Astrocyte (in vitro differentiated cells and primary cell): ENCODE data around the gene IER5. TPM values are rescaled to one million over a fixed set of nuclear protein-coding genes. Genes with fewer than 3 reads are reported as not detected.

Experiments
- DNase-seq: peaks from one replicate; pipeline ENCODE4 v3.0.0-alpha.2; 2010; ENCODE audit warnings: low read depth
- FAIRE-seq: peaks from 2 replicates; lab custom pipeline; 2011; peaks lifted over from hg19 to GRCh38; lab: Jason Lieb, UNC
- H2AFZ ChIP-seq: 2 replicates; pipeline ENCODE4 v1.6.0; 2012; ENCODE audit warnings: low read depth, low read length, inconsistent platforms
- H3K27ac ChIP-seq: 2 replicates; pipeline ENCODE4 v1.5.1; 2011; ENCODE audit warnings: low read depth, low read length, inconsistent platforms
- H3K27me3 ChIP-seq: 2 replicates; pipeline ENCODE4 v1.6.0; 2011; ENCODE audit warnings: low read length, inconsistent platforms; ENCODE audit not compliant: insufficient read depth
- H3K36me3 ChIP-seq: 2 replicates; pipeline ENCODE4 v1.5.1; 2011; ENCODE audit warnings: low read length, inconsistent platforms; ENCODE audit not compliant: insufficient read depth
- H3K4me1 ChIP-seq: 2 replicates; pipeline ENCODE4 v1.5.1; 2011; ENCODE audit warnings: low read length, inconsistent platforms; ENCODE audit not compliant: insufficient read depth
- H3K4me2 ChIP-seq: 2 replicates; pipeline ENCODE4 v1.6.0; 2012; ENCODE audit warnings: low read length, inconsistent platforms
- H3K4me3 ChIP-seq: 2 replicates; pipeline ENCODE4 v1.5.1; 2011; ENCODE audit warnings: low read depth, mild to moderate bottlenecking, low read length, inconsistent platforms; ENCODE audit not compliant: insufficient read depth
- H3K79me2 ChIP-seq: 2 replicates; pipeline ENCODE4 v1.6.0; 2012; ENCODE audit warnings: mild to moderate bottlenecking, low read length, inconsistent platforms; ENCODE audit not compliant: insufficient read depth
- H3K9ac ChIP-seq: 2 replicates; pipeline ENCODE4 v1.6.0; 2012; ENCODE audit warnings: mild to moderate bottlenecking, low read length, inconsistent platforms
- H3K9me3 ChIP-seq: 2 replicates; pipeline ENCODE4 v1.5.1; 2012; ENCODE audit warnings: low read depth, mild to moderate bottlenecking, low read length, inconsistent platforms; ENCODE audit not compliant: insufficient read depth
- H4K20me1 ChIP-seq: 2 replicates; pipeline ENCODE4 v1.6.0; 2012; ENCODE audit warnings: low read length, inconsistent platforms; ENCODE audit not compliant: insufficient read depth
- H3K27ac Mint-ChIP-seq: one replicate; pipeline ENCODE4 v1.8.0; 2021; ENCODE audit warnings: mild to moderate bottlenecking, mixed read lengths; ENCODE audit not compliant: unreplicated experiment
- H3K27me3 Mint-ChIP-seq: one replicate; pipeline ENCODE4 v1.8.0; 2021; ENCODE audit warnings: low read depth, mixed read lengths; ENCODE audit not compliant: unreplicated experiment
- H3K36me3 Mint-ChIP-seq: one replicate; pipeline ENCODE4 v1.8.0; 2021; ENCODE audit warnings: low read depth, mixed read lengths; ENCODE audit not compliant: unreplicated experiment
- H3K4me1 Mint-ChIP-seq: one replicate; pipeline ENCODE4 v1.8.0; 2021; ENCODE audit warnings: low read depth, mixed read lengths; ENCODE audit not compliant: unreplicated experiment
- H3K4me3 Mint-ChIP-seq: one replicate; pipeline ENCODE4 v1.8.0; 2021; ENCODE audit warnings: mild to moderate bottlenecking, moderate library complexity, mixed read lengths; ENCODE audit not compliant: unreplicated experiment
- H3K9me3 Mint-ChIP-seq: one replicate; pipeline ENCODE4 v1.8.0; 2021; ENCODE audit warnings: mild to moderate bottlenecking, mixed read lengths; ENCODE audit not compliant: unreplicated experiment
- EZH2 ChIP-seq: IDR thresholded peaks from 2 replicates; pipeline ENCODE4 v1.6.1; 2012; ENCODE audit warnings: mild to moderate bottlenecking, low read length, inconsistent platforms; ENCODE audit not compliant: insufficient read depth
- total RNA-seq: library from RNA; stranded (reverse); gene quantifications from 2 replicates; pipeline ENCODE4 v1.2.1, GENCODE V29; 2021
- TF ChIP-seq, protein P1 (sequence below): IDR thresholded peaks from 2 replicates; pipeline ENCODE4 v1.5.1; 2011; ENCODE audit warnings: low read depth, mild to moderate bottlenecking, inconsistent platforms, low read length, moderate library complexity; ENCODE audit not compliant: insufficient read depth

IER5 gene
- total RNA-seq, 1 donor from 2014 or later, result 28.3 TPM

DNA sequence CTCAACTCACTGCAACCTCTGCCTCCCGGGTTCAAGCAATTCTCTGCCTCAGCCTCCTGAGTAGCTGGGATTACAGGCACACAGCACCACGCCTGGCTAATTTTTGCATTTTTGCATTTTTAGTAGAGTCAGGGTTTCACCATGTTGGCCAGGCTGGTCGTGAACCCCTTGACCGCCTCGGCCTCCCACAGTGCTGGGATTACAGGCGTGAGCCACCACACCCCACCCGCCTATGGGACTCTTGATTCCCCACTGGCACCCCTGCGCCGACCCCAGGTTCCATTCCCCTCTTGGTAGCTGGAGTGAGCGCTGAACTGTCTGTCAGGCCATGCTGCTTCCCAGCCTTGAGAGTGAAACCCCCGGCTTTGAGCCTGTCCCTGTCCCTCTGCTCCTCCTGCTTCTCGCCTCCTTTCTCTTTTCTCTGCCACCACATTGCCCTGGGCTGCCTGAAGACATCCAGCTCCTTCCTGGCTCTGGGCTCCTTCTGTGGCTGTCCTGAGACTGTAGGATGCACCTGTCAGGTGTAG is 48.8 kb downstream of the IER5 start:
- Histone ChIP-seq H4K20me1 (no peaks in the 10 kb centered on the region), H3K27ac (no peak overlapping the region), H3K4me1 (peaks cover 50% of the 10 kb centered on the region), H3K9me3 (no peaks in the 10 kb centered on the region), H3K36me3 (no peaks in the 10 kb centered on the region), H3K79me2 (no peaks in the 10 kb centered on the region), H3K27me3 (no peaks in the 10 kb centered on the region), H2AFZ (no peak overlapping the region), H3K4me2 (no peak overlapping the region), H3K9ac (no peak overlapping the region), H3K4me3 (no peak overlapping the region)
- Mint-ChIP-seq H3K27ac (no peak overlapping the region), H3K9me3 (peaks cover 2% of the 10 kb centered on the region), H3K36me3 (peaks cover 1% of the 10 kb centered on the region), H3K27me3 (no peaks in the 10 kb centered on the region), H3K4me3 (no peak overlapping the region), H3K4me1 (peaks cover 45% of the 10 kb centered on the region)
- TF ChIP-seq EZH2, result no peak
- TF ChIP-seq, protein P1, sequence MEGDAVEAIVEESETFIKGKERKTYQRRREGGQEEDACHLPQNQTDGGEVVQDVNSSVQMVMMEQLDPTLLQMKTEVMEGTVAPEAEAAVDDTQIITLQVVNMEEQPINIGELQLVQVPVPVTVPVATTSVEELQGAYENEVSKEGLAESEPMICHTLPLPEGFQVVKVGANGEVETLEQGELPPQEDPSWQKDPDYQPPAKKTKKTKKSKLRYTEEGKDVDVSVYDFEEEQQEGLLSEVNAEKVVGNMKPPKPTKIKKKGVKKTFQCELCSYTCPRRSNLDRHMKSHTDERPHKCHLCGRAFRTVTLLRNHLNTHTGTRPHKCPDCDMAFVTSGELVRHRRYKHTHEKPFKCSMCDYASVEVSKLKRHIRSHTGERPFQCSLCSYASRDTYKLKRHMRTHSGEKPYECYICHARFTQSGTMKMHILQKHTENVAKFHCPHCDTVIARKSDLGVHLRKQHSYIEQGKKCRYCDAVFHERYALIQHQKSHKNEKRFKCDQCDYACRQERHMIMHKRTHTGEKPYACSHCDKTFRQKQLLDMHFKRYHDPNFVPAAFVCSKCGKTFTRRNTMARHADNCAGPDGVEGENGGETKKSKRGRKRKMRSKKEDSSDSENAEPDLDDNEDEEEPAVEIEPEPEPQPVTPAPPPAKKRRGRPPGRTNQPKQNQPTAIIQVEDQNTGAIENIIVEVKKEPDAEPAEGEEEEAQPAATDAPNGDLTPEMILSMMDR, result no peak
- DNase-seq (no peak), FAIRE-seq (no peak)

GRCh38 chr1:181139631-181140061 is 51.1 kb downstream of the IER5 start:
- peaks cover 42% of the 10 kb centered on the region for H3K4me1 Mint-ChIP-seq
- Histone ChIP-seq H3K79me2 (no peaks in the 10 kb centered on the region), H2AFZ (no peak overlapping the region), H3K27ac (peak overlapping the region; percentile 37), H3K4me2 (peak overlapping the region; percentile 58), H3K9ac (no peak overlapping the region), H4K20me1 (no peaks in the 10 kb centered on the region), H3K4me3 (no peak overlapping the region), H3K27me3 (no peaks in the 10 kb centered on the region), H3K4me1 (peaks cover 50% of the 10 kb centered on the region), H3K36me3 (no peaks in the 10 kb centered on the region), H3K9me3 (no peaks in the 10 kb centered on the region)
- no peak overlapping the region for H3K4me3 Mint-ChIP-seq
- H3K9me3 Mint-ChIP-seq, result peaks cover 2% of the 10 kb centered on the region
- FAIRE-seq (no peak), DNase-seq (no peak)
- peaks cover 11% of the 10 kb centered on the region for H3K27me3 Mint-ChIP-seq
- no peak for TF ChIP-seq EZH2
- TF ChIP-seq, protein P1, result no peak
- no peak overlapping the region for H3K27ac Mint-ChIP-seq
- peaks cover 1% of the 10 kb centered on the region for H3K36me3 Mint-ChIP-seq

DNA sequence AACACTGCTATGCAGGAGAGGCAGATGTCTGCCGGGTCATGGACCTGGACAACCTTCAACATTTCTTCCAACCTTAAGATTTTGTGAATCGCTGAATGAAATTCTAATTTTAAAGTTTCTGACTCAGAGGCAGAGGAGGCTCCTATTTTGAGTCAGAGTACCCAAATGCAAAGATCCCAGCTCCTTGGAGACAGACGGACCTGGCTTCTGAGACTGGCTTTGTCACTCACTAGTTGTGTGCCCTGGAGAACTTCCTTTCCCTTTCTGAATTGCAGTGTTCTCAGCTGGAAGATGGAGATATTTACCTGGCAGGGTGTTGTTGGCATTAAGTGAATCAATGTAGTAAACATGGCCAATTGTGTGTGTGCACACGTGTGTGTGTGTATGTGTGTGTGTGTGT is 51.9 kb downstream of the IER5 start:
- H3K27ac Mint-ChIP-seq, result no peak overlapping the region

More for the DNA sequence above, 51.9 kb downstream of the IER5 start:
- TF ChIP-seq EZH2, result no peak
- TF ChIP-seq, protein P1, result no peak
- H3K4me1 Mint-ChIP-seq, result peaks cover 35% of the 10 kb centered on the region
- H3K36me3 Mint-ChIP-seq, result peaks cover 1% of the 10 kb centered on the region
- Histone ChIP-seq H3K9me3 (no peaks in the 10 kb centered on the region), H3K79me2 (no peaks in the 10 kb centered on the region), H3K27me3 (no peaks in the 10 kb centered on the region), H3K4me3 (no peak overlapping the region), H3K4me2 (peak overlapping the region; percentile 58), H2AFZ (no peak overlapping the region), H3K36me3 (no peaks in the 10 kb centered on the region), H3K9ac (peak overlapping the region; percentile 0), H3K27ac (peak overlapping the region; percentile 37), H3K4me1 (peaks cover 43% of the 10 kb centered on the region), H4K20me1 (no peaks in the 10 kb centered on the region)
- FAIRE-seq (no peak), DNase-seq (no peak)
- H3K9me3 Mint-ChIP-seq, result peaks cover 2% of the 10 kb centered on the region
- peaks cover 16% of the 10 kb centered on the region for H3K27me3 Mint-ChIP-seq
- no peak overlapping the region for H3K4me3 Mint-ChIP-seq
